Activated CD4-positive, alpha-beta memory T cell treated with anti-CD3 and anti-CD28 coated beads for 36 hours (primary cell): ENCODE data around the gene ZNF467. TPM values are rescaled to one million over a fixed set of nuclear protein-coding genes. Genes with fewer than 3 reads are reported as not detected.

ENCODE experiments used
- CTCF ChIA-PET: fragments of 350-600 bp; sonication (Branson Sonifier 250); formaldehyde crosslinking; loops from one replicate; lab custom pipeline; 2021; ENCODE audit warnings: antibody characterized with exemption, inconsistent platforms; lab: Charles Lee
- POLR2A ChIA-PET: fragments of 350-600 bp; sonication (Branson Sonifier 250); formaldehyde crosslinking; loops from one replicate; lab custom pipeline; 2021; ENCODE audit warnings: antibody characterized with exemption; lab: Charles Lee
- DNase-seq: peaks from one replicate; pipeline ENCODE4 v3.0.0-alpha.2; 2020
- H3K27ac Mint-ChIP-seq: one replicate; pipeline ENCODE4 v1.8.0; 2021; ENCODE audit warnings: mixed read lengths
- H3K27me3 Mint-ChIP-seq: one replicate; pipeline ENCODE4 v1.8.0; 2021; ENCODE audit warnings: mixed read lengths
- H3K36me3 Mint-ChIP-seq: one replicate; pipeline ENCODE4 v1.8.0; 2021; ENCODE audit warnings: mixed read lengths
- H3K4me1 Mint-ChIP-seq: one replicate; pipeline ENCODE4 v1.8.0; 2021; ENCODE audit warnings: low read depth, mixed read lengths
- H3K4me3 Mint-ChIP-seq: one replicate; pipeline ENCODE4 v1.8.0; 2021; ENCODE audit warnings: mild to moderate bottlenecking, mixed read lengths
- H3K9me3 Mint-ChIP-seq: one replicate; pipeline ENCODE4 v1.8.0; 2021; ENCODE audit warnings: mixed read lengths
- intact Hi-C: fragments of 100-400 bp; cut with micrococcal nuclease; formaldehyde crosslinking; loops from one replicate; pipeline ENCODE4 v1.15.1; 2023
- total RNA-seq, 2 experiments: library from RNA; stranded (reverse); gene quantifications; one replicate each; pipeline ENCODE4 v1.2.3, GENCODE V29; 2021

Gene ZNF467
- total RNA-seq, 2 experiments from 2014 or later, result 0.41 to 0.45 TPM

- ChIA-PET POLR2A (no interaction called here), CTCF (interaction anchor here (1.3 to 3.8 kb wide), 2 partner anchors 7 to 9 kb away, joined by 4 to 20 read pairs; no protein-coding TSS in a partner anchor)
- Mint-ChIP-seq H3K27ac (no peak overlapping the region), H3K4me1 (no peaks in the 10 kb centered on the region), H3K27me3 (no peaks in the 10 kb centered on the region), H3K9me3 (peaks cover 8% of the 10 kb centered on the region), H3K36me3 (no peaks in the 10 kb centered on the region), H3K4me3 (no peak overlapping the region)
- no peak for DNase-seq
- intact Hi-C loops, result no loop called here
These were observed 22.2 kb downstream of the ZNF467 start for GRCh38 chr7:149751043-149751775.

GRCh38 chr7:149750122-149750845 is 23.1 kb downstream of the ZNF467 start:
- intact Hi-C loops, result no loop called here
- Mint-ChIP-seq H3K36me3 (no peaks in the 10 kb centered on the region), H3K27ac (no peak overlapping the region), H3K4me3 (no peak overlapping the region), H3K4me1 (no peaks in the 10 kb centered on the region), H3K27me3 (no peaks in the 10 kb centered on the region), H3K9me3 (peaks cover 8% of the 10 kb centered on the region)
- ChIA-PET POLR2A (no interaction called here), CTCF (interaction anchor here (3.8 kb wide), 1 partner anchor 8 kb away, joined by 20 read pairs; no protein-coding TSS in a partner anchor)
- DNase-seq, result no peak

GRCh38 chr7:149748076-149748874 is 25.1 kb downstream of the ZNF467 start:
- DNase-seq, result no peak
- no peak overlapping the region for H3K4me3 Mint-ChIP-seq
- POLR2A ChIA-PET, result no interaction called here
- intact Hi-C loops, result no loop called here
- H3K27ac Mint-ChIP-seq, result no peak overlapping the region
- no peaks in the 10 kb centered on the region for H3K36me3 Mint-ChIP-seq
- H3K9me3 Mint-ChIP-seq, result peaks cover 8% of the 10 kb centered on the region
- CTCF ChIA-PET, result interaction anchor here (1.6 to 6.4 kb wide), 2 partner anchors 41 to 85 kb away, joined by 3 to 47 read pairs; no protein-coding TSS in a partner anchor
- no peaks in the 10 kb centered on the region for H3K4me1 Mint-ChIP-seq
- no peaks in the 10 kb centered on the region for H3K27me3 Mint-ChIP-seq

- POLR2A ChIA-PET, result no interaction called here
- intact Hi-C loops, result no loop called here
These were observed 29.7 kb downstream of the ZNF467 start for GRCh38 chr7:149743476-149744255.

GRCh38 chr7:149742075-149742701 is 31.2 kb downstream of the ZNF467 start:
- POLR2A ChIA-PET, result interaction anchor here (1.3 kb wide), 1 partner anchor 80 kb away, joined by 9 read pairs; no protein-coding TSS in a partner anchor
- H3K27me3 Mint-ChIP-seq, result peaks cover 22% of the 10 kb centered on the region

More at GRCh38 chr7:149743476-149744255, 29.7 kb downstream of the ZNF467 start:
- CTCF ChIA-PET, result interaction anchor here (0.9 to 6.4 kb wide), 3 partner anchors 8 to 83 kb away, joined by 4 to 47 read pairs (median 4); no protein-coding TSS in a partner anchor
- Mint-ChIP-seq H3K4me3 (no peak overlapping the region), H3K27ac (no peak overlapping the region), H3K4me1 (peaks cover 11% of the 10 kb centered on the region), H3K36me3 (no peaks in the 10 kb centered on the region), H3K27me3 (peaks cover 19% of the 10 kb centered on the region), H3K9me3 (no peaks in the 10 kb centered on the region)
- DNase-seq, result no peak

GRCh38 chr7:149741629-149742028 is 31.8 kb downstream of the ZNF467 start:
- Mint-ChIP-seq H3K36me3 (no peaks in the 10 kb centered on the region), H3K27ac (no peak overlapping the region), H3K4me1 (peaks cover 11% of the 10 kb centered on the region), H3K4me3 (peak overlapping the region; percentile 58), H3K27me3 (peaks cover 26% of the 10 kb centered on the region), H3K9me3 (no peaks in the 10 kb centered on the region)
- intact Hi-C loops, result loop anchor here (1.0 kb wide), 1 partner anchor 79 kb away; no protein-coding TSS in a partner anchor
- DNase-seq, result no peak
- CTCF ChIA-PET, result interaction anchor here (0.6 to 5.6 kb wide), 33 partner anchors 9 to 467 kb away, joined by 3 to 163 read pairs (median 4); partner anchors contain the start of gene ZNF467
- POLR2A ChIA-PET, result interaction anchor here (1.3 kb wide), 1 partner anchor 79 kb away, joined by 9 read pairs; no protein-coding TSS in a partner anchor

More at GRCh38 chr7:149742075-149742701, 31.2 kb downstream of the ZNF467 start:
- no peak overlapping the region for H3K27ac Mint-ChIP-seq
- DNase-seq, result peak; percentile 69
- no peaks in the 10 kb centered on the region for H3K36me3 Mint-ChIP-seq
- intact Hi-C loops, result loop anchor here (1.0 kb wide), 1 partner anchor 80 kb away; no protein-coding TSS in a partner anchor
- H3K4me1 Mint-ChIP-seq, result peaks cover 11% of the 10 kb centered on the region
- peak overlapping the region; percentile 58 for H3K4me3 Mint-ChIP-seq
- H3K9me3 Mint-ChIP-seq, result no peaks in the 10 kb centered on the region
- CTCF ChIA-PET, result interaction anchor here (0.6 to 5.6 kb wide), 38 partner anchors 9 to 467 kb away, joined by 3 to 163 read pairs (median 4); partner anchors contain the start of gene ZNF467

GRCh38 chr7:149736478-149737360 is 36.7 kb downstream of the ZNF467 start:
- no peak overlapping the region for H3K4me3 Mint-ChIP-seq
- no peak for DNase-seq
- H3K27me3 Mint-ChIP-seq, result peaks cover 24% of the 10 kb centered on the region
- POLR2A ChIA-PET, result no interaction called here
- H3K27ac Mint-ChIP-seq, result no peak overlapping the region
- intact Hi-C loops, result no loop called here
- H3K4me1 Mint-ChIP-seq, result peaks cover 10% of the 10 kb centered on the region
- H3K9me3 Mint-ChIP-seq, result no peaks in the 10 kb centered on the region
- CTCF ChIA-PET, result no interaction called here
- H3K36me3 Mint-ChIP-seq, result peaks cover 7% of the 10 kb centered on the region

GRCh38 chr7:149735779-149736477 is 37.5 kb downstream of the ZNF467 start:
- no peak overlapping the region for H3K27ac Mint-ChIP-seq
- H3K27me3 Mint-ChIP-seq, result peaks cover 21% of the 10 kb centered on the region
- POLR2A ChIA-PET, result no interaction called here
- no peaks in the 10 kb centered on the region for H3K9me3 Mint-ChIP-seq
- peaks cover 8% of the 10 kb centered on the region for H3K4me1 Mint-ChIP-seq
- intact Hi-C loops, result no loop called here
- CTCF ChIA-PET, result no interaction called here
- no peak overlapping the region for H3K4me3 Mint-ChIP-seq
- DNase-seq, result no peak
- peaks cover 8% of the 10 kb centered on the region for H3K36me3 Mint-ChIP-seq

GRCh38 chr7:149735181-149735602 is 38.2 kb downstream of the ZNF467 start:
- H3K9me3 Mint-ChIP-seq, result no peaks in the 10 kb centered on the region
- CTCF ChIA-PET, result no interaction called here
- peaks cover 8% of the 10 kb centered on the region for H3K36me3 Mint-ChIP-seq
- H3K4me1 Mint-ChIP-seq, result peaks cover 8% of the 10 kb centered on the region
- POLR2A ChIA-PET, result no interaction called here
- H3K4me3 Mint-ChIP-seq, result no peak overlapping the region
- H3K27ac Mint-ChIP-seq, result no peak overlapping the region
- H3K27me3 Mint-ChIP-seq, result peaks cover 16% of the 10 kb centered on the region
- DNase-seq, result no peak
- intact Hi-C loops, result no loop called here

- H3K4me1 Mint-ChIP-seq, result peaks cover 8% of the 10 kb centered on the region
- H3K36me3 Mint-ChIP-seq, result peaks cover 8% of the 10 kb centered on the region
- peaks cover 14% of the 10 kb centered on the region for H3K27me3 Mint-ChIP-seq
- no peak overlapping the region for H3K27ac Mint-ChIP-seq
- H3K9me3 Mint-ChIP-seq, result no peaks in the 10 kb centered on the region
- DNase-seq, result no peak
- ChIA-PET CTCF (no interaction called here), POLR2A (no interaction called here)
- intact Hi-C loops, result no loop called here
- H3K4me3 Mint-ChIP-seq, result no peak overlapping the region
These were observed 38.7 kb downstream of the ZNF467 start for GRCh38 chr7:149734791-149735075.
